PC-3 (cell line): ENCODE data around the gene CA11. TPM values are rescaled to one million over a fixed set of nuclear protein-coding genes. Genes with fewer than 3 reads are reported as not detected.
A peak's percentile ranks its signal among the peaks of the same experiment; 100 is the strongest.

ENCODE experiments used
- ATAC-seq: fragments of 200-7000 bp; cut with Tn5 transposase; 2 replicates; pipeline ENCODE4 v1.9.1; 2020; ENCODE audit warnings: mild to moderate bottlenecking, moderate library complexity
- BruUV-seq: library from RNA; stranded (reverse); fragments of 400-500 nt; replicated peaks from 2 replicates; lab custom pipeline; 2021; lab: Mats Ljungman, UMichigan
- CTCF ChIA-PET: fragments of 300-600 bp; sonication (Branson Sonifier 250); formaldehyde crosslinking; loops from one replicate; lab custom pipeline; 2022; ENCODE audit warnings: antibody characterized with exemption; lab: Charles Lee
- POLR2A ChIA-PET: fragments of 300-600 bp; sonication (Branson Sonifier 250); formaldehyde crosslinking; loops from one replicate; lab custom pipeline; 2022; ENCODE audit warnings: antibody characterized with exemption; ENCODE audit not compliant: unreplicated experiment; lab: Charles Lee
- DNase-seq: peaks from one replicate; pipeline ENCODE4 v3.0.0-alpha.2; 2015
- H2AFZ ChIP-seq: fragments of 300-600 bp; sonication (generic); 2 replicates; pipeline ENCODE4 v1.6.0; 2016; ENCODE audit warnings: antibody characterized with exemption, low read length
- H3F3A ChIP-seq: fragments of 300-600 bp; sonication (generic); one replicate; pipeline ENCODE4 v1.6.0; 2017; ENCODE audit warnings: antibody characterized with exemption, low read length, control low read depth, mild to moderate bottlenecking; ENCODE audit not compliant: unreplicated experiment
- H3K27ac ChIP-seq: fragments of 300-600 bp; sonication (generic); 2 replicates; pipeline ENCODE4 v1.5.1; 2016; ENCODE audit warnings: mild to moderate bottlenecking, low read length
- H3K27me3 ChIP-seq: fragments of 300-600 bp; sonication (generic); 2 replicates; pipeline ENCODE4 v1.6.1; 2016; ENCODE audit warnings: low read length, mixed read lengths
- H3K36me3 ChIP-seq: fragments of 300-600 bp; sonication (generic); 2 replicates; pipeline ENCODE4 v1.6.1; 2016; ENCODE audit warnings: low read depth, mixed run types, low read length, mixed read lengths
- H3K4me1 ChIP-seq: fragments of 300-600 bp; sonication (generic); 2 replicates; pipeline ENCODE4 v1.5.1; 2016; ENCODE audit warnings: low read length; ENCODE audit not compliant: insufficient read depth
- H3K4me2 ChIP-seq: fragments of 300-600 bp; sonication (generic); 2 replicates; pipeline ENCODE4 v1.6.0; 2016; ENCODE audit warnings: low read length
- H3K4me3 ChIP-seq: fragments of 300-600 bp; sonication (generic); 2 replicates; pipeline ENCODE4 v1.5.1; 2016; ENCODE audit warnings: mild to moderate bottlenecking, low read length, mixed read lengths
- H3K79me2 ChIP-seq: fragments of 300-600 bp; sonication (generic); 2 replicates; pipeline ENCODE4 v1.6.1; 2017; ENCODE audit warnings: low read length, mixed read lengths
- H3K9ac ChIP-seq: fragments of 300-600 bp; sonication (generic); 2 replicates; pipeline ENCODE4 v1.6.0; 2016; ENCODE audit warnings: mild to moderate bottlenecking, low read length
- H3K9me2 ChIP-seq: fragments of 300-600 bp; sonication (generic); replicated peaks from 2 replicates; pipeline ENCODE4 v1.6.1; 2016; ENCODE audit warnings: mixed run types, low read length, mixed read lengths
- H3K9me3 ChIP-seq: fragments of 300-600 bp; sonication (generic); 2 replicates; pipeline ENCODE4 v1.6.1; 2016; ENCODE audit warnings: low read length, mixed read lengths
- H4K20me1 ChIP-seq: fragments of 300-600 bp; sonication (generic); 2 replicates; pipeline ENCODE4 v1.6.1; 2016; ENCODE audit warnings: low read length, mixed read lengths
- EZH2 ChIP-seq: fragments of 300-600 bp; sonication (generic); IDR thresholded peaks from one replicate; pipeline ENCODE4 v1.6.1; 2017; ENCODE audit warnings: antibody characterized with exemption, mild to moderate bottlenecking, low read length; ENCODE audit not compliant: unreplicated experiment
- EZH2phosphoT487 ChIP-seq: fragments of 300-600 bp; sonication (generic); IDR thresholded peaks from 2 replicates; pipeline ENCODE4 v1.6.1; 2018; ENCODE audit warnings: mild to moderate bottlenecking, antibody characterized with exemption, low read length, borderline replicate concordance
- intact Hi-C: fragments of 100-400 bp; cut with micrococcal nuclease; formaldehyde crosslinking; loops from 2 replicates; pipeline ENCODE4 v1.9.0; 2023
- total RNA-seq: library from RNA; depleted of rRNA; stranded (reverse); fragments of >200 nt; gene quantifications from 2 replicates; pipeline ENCODE4 v1.2.3, GENCODE V29; 2014
- TF ChIP-seq, protein P1 (sequence below): fragments of 300-600 bp; sonication (generic); conservative IDR thresholded peaks from 2 replicates; pipeline ENCODE4 v1.5.1; 2017; ENCODE audit warnings: antibody characterized with exemption, low read depth, mild to moderate bottlenecking, low read length

CA11 gene
- total RNA-seq, 1 experiment from 2014 or later: 4.1 TPM

DNA sequence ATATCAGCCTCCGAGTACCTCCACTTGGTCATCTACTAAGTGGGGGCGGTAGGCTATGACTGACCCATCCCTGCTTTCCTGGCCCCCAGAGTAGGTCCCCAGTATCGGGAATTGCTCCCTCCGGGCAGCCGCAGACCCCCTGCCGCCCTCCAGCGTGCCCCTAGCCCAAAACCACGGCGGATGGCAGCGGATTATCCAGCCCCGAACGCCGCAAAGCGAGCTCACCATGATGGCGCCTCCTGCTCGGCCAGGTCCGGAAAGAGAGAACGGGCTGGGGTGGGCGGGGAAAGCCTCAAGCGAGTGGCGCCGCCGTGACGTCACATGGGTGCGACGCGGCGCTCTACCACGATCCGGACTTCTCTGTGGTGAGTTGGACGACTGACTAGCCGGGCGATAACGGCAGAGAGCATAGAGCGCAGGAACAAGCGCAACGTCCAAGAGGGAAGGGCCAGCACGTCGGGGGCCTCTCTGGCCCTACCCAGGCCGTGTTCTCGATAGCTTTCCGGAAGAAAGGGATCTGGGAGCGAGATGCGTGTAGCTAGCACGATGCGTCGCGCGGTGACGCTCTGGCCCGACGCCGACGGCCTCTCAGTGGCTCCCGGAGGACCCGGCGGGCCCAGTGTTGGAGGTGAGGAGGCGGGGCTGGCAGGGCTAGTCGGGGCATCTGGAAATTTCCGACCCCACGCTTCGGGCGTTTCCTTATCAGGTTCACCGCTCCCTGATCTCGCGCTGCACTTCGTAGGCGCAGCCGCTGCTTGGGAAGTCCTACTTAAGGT lies 26.9 kb downstream of the CA11 start, which contains the start of the genes RPL18 and SPHK2:
RPL18 (minus strand) TSS at position 263 of the 776 bp plus-strand sequence; CDS start at position 228, 35 bp downstream.
SPHK2 (plus strand) TSS at position 591 of the 776 bp plus-strand sequence. CDS start 1,009 bp downstream, outside the sequence.
- Histone ChIP-seq H3K36me3 (peaks cover 35% of the 10 kb centered on the region), H3K9me2 (no peaks in the 10 kb centered on the region), H4K20me1 (peaks cover 32% of the 10 kb centered on the region), H3K27ac (peak within 1 kb of the TSS; percentile 47), H3K9ac (peak within 1 kb of the TSS; percentile 99), H3K4me1 (peaks cover 27% of the 10 kb centered on the region), H3K27me3 (no peaks in the 10 kb centered on the region), H3K9me3 (no peaks in the 10 kb centered on the region), H3K79me2 (peaks cover 42% of the 10 kb centered on the region), H3K4me3 (peak within 1 kb of the TSS; percentile 100), H3K4me2 (peak within 1 kb of the TSS; percentile 98), H2AFZ (peak within 1 kb of the TSS; percentile 87), H3F3A (no peaks in the 10 kb centered on the region)
- CTCF ChIA-PET: interaction anchor here (0.6 kb wide), 1 partner anchor 56 kb away, joined by 3 read pairs; no protein-coding TSS in a partner anchor
- intact Hi-C loops: loop anchor here (1.0 kb wide), 1 partner anchor 18 kb away; the partner anchor contains the start of gene DBP
- no TSS peak for BruUV-seq
- POLR2A ChIA-PET: interaction anchor here (0.5 to 0.6 kb wide), 7 partner anchors 14 to 1301 kb away, joined by 3 to 9 read pairs (median 5); no protein-coding TSS in a partner anchor
- peak; percentile 91 for ATAC-seq
- DNase-seq: peak; percentile 96
- TF ChIP-seq, protein P1, sequence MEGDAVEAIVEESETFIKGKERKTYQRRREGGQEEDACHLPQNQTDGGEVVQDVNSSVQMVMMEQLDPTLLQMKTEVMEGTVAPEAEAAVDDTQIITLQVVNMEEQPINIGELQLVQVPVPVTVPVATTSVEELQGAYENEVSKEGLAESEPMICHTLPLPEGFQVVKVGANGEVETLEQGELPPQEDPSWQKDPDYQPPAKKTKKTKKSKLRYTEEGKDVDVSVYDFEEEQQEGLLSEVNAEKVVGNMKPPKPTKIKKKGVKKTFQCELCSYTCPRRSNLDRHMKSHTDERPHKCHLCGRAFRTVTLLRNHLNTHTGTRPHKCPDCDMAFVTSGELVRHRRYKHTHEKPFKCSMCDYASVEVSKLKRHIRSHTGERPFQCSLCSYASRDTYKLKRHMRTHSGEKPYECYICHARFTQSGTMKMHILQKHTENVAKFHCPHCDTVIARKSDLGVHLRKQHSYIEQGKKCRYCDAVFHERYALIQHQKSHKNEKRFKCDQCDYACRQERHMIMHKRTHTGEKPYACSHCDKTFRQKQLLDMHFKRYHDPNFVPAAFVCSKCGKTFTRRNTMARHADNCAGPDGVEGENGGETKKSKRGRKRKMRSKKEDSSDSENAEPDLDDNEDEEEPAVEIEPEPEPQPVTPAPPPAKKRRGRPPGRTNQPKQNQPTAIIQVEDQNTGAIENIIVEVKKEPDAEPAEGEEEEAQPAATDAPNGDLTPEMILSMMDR: no peak
- no peak for TF ChIP-seq EZH2
- TF ChIP-seq EZH2phosphoT487: no peak

DNA sequence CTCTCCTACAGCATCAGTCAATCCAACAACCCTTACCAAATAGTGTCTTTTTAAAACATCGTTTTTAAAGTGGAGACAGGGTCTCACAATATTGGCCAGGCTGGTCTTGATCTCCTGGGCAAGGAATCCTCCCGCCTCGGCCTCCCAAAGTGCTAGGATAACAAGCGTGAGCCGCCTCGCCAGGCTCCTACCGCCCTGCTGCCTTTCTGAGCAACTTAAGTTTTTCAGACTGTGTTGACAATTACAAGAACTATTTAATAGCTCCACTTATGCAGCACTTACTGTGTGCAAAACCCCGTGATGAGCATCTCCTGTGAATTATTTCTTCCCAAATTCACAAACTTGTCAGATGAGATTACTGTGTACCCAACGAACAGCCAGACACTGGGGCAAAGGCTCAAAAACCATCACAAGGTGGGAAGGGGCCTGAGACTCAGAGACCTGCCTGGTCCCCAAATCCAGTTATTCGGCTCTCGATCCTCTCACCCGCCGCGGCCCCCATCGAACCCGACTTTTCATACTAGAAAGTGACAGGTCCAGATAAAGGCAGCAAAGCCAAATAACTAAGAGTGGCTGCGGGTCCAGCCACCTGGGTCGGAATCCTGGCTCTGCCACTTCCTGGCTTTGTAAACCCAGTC lies 27.6 kb downstream of the CA11 start:
- peak overlapping the region; percentile 100 for H3K4me3 ChIP-seq
- H3K4me1 ChIP-seq: peaks cover 27% of the 10 kb centered on the region
- BruUV-seq: TSS peak; percentile 79
- peak overlapping the region; percentile 98 for H3K4me2 ChIP-seq
- H3K9ac ChIP-seq: peak overlapping the region; percentile 99
- H4K20me1 ChIP-seq: peaks cover 32% of the 10 kb centered on the region
- no peak overlapping the region for H2AFZ ChIP-seq
- peaks cover 35% of the 10 kb centered on the region for H3K36me3 ChIP-seq
- intact Hi-C loops: no loop called here
- H3F3A ChIP-seq: no peaks in the 10 kb centered on the region
- TF ChIP-seq EZH2 (no peak), EZH2phosphoT487 (no peak)
- TF ChIP-seq, protein P1: no peak
- no peaks in the 10 kb centered on the region for H3K9me2 ChIP-seq
- H3K27ac ChIP-seq: peak overlapping the region; percentile 44
- no peak for DNase-seq
- H3K9me3 ChIP-seq: no peaks in the 10 kb centered on the region
- POLR2A ChIA-PET: interaction anchor here (0.5 to 0.6 kb wide), 2 partner anchors 25 to 307 kb away, joined by 5 to 9 read pairs; no protein-coding TSS in a partner anchor
- H3K27me3 ChIP-seq: no peaks in the 10 kb centered on the region
- CTCF ChIA-PET: interaction anchor here (0.6 kb wide), 1 partner anchor 55 kb away, joined by 3 read pairs; no protein-coding TSS in a partner anchor
- H3K79me2 ChIP-seq: peaks cover 42% of the 10 kb centered on the region
- no peak for ATAC-seq
